Daoy (cell line): ENCODE results near the gene PANK3. TPM values are rescaled to one million over a fixed set of nuclear protein-coding genes. Genes with fewer than 3 reads are reported as not detected.
"Not testable (repeated sequence)": the region's sequence is repeated elsewhere in the genome, so short reads cannot be mapped to it uniquely, and the experiment has no call there.

Experiments
- DNase-seq: peaks from one replicate; pipeline ENCODE4 v3.0.0-alpha.2; 2015; ENCODE audit warnings: low read depth
- total RNA-seq: library from RNA; depleted of rRNA; stranded (reverse); fragments of >200 nt; shearing (Covaris generic); gene quantifications from 2 replicates; pipeline ENCODE4 v1.2.3, GENCODE V29; 2014

PANK3 gene
- total RNA-seq, 1 experiment from 2014 or later, result 63.0 TPM

DNA sequence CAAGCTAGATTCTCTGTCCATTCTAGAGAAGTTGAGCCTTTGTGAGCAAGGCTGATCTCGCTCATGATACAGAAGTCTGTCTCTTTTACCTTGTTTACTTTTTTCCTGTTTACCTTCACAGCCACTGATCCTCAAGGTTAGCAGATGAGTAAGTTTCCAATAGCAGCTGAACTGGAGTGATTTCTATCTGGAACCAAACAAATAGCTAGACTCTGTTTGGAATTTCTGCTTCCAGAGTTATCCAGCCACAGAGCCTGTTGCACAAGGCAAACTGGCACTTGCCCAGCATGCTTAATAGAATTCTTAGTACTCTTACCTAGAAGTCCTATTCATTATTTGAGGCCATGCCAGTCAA lies 12.8 kb upstream of the PANK3 start:
- no peak for DNase-seq

DNA sequence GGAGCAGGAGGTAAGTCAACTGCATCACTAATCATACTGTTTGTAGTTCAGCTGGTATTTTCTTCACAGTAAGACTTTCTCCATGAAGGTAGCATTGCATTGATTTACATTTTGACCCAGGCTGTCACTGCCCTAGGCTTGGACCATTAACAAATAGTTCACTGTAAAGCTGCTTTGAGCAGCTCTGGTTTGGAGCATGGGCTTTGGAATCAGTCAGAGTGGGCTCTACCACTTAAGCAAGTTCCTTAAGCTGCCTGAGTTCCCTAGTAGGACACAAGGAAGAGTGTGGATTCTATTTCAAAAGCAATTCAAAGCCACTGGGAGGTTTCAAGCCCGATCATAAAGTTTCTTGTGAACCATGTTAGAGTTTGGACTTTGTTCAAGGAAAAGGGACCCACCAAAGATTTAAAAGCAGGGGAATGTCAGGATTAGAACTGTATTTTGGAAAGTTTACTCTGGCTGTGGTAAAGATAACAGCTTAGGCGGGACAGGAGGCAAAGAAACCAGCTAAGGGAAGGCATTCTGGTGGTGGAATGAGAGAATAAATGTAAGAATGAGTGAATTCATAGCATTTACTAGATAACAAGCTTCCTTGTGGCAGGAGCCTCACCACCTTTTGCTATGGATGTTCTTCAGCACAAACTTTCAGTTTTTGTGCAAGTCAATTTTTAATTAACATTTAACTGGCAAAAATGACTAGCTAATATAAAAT lies 12.3 kb upstream of the PANK3 start:
- DNase-seq, result no peak

DNA sequence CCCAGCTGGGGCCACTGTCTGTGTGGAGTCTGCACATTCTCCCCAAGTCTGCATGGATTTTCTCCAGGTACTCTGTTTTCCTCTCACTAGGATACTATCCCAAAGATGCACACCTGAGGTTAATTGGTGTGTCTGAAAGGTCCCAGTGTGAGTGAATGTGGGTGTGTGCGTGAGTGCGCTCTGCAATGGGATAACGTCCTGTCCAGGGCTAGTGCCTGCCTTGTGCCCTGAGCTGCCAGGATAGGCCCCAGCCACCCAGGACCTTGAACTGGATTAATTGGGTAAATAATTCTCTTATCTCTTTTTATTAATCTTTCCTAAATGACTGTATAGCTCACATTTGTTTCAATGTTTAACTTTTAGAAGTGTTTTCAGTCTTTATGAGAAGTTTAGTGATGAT lies 11.5 kb upstream of the PANK3 start:
- no peak for DNase-seq

DNA sequence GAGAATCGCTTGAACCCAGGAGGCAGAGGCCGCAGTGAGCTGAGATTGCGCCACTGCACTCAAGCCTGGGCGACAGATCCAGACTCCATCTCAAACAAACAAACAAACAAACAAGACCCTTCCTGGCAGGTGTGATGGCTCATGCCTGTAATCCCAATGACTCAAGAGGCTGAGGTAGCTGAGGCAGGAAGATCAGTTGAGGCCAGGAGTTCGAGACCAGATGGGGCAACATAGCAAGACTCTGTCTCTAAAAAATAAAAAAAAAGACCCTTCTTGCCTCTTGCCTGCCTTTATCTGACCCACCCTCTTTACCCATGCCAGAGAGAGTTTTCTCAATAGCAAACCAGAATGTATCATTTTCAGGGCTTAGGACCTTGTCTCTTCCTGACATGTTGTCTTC lies 8.8 kb upstream of the PANK3 start:
- no peak for DNase-seq

DNA sequence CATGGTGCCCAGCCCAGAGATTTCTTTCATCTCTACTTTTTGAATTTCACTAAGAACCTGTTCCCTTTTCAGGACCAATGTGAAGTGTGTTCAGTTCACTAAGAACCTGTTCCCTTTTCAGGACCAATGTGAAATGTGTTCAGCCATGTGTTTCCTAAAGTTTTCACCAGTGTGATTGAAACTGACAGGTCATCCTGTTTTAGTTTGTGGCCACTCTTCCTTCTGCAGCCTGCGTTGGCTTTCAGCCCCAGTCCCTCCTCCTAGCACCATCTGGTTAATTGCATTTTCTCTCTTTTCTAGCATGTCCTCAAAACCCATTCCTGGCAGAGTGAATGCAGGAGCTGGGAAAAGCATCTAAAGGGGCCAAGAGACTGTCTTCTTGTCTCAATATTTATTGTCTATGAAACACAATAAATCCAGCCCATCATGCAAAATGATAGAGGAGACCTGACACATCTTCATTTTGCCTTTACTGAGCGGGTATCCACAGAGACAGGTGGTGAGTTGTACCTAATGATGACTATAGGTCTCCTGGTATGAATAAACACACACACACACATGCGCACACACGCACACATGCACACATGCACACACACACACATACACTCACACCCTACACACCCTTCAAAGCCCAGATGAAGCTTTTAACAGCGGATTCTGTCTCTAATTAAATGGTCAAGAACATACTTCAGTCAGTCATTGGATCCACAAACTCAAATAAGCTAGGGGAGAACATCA lies 6.1 kb upstream of the PANK3 start:
- DNase-seq, result no peak

DNA sequence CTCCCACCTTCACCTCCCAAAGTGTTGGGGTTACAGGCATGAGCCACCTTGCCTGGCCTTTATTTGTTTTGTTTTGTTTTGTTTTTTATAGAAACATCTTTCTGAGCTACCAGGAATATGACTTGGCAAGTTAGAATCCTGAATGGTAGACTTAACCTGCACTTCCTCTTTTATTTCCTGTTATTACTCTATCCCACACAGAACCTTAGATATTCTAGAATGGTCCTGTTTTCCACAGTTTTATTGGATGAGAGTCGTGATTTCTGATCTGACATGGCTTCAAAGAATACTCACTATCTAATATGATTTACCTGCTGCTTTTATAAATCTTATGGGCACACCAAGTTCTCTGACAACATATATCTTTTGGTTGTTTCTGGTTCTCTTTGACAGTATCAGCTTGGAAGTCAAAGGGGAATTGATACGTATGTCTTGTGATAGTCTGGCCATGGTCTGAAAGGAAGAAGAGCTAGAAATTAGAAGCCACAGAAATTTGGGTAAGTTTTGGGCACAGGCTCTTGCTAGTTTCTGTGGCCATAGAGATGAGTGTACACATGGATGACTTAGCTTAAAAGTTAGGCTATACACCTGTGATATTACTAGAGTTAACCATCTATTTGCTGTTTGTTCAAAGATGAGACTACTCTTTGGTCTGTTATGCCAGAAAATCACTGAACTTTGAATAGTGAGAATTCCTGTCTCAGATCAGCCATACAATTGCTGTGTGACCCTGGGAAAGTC lies 4.7 kb upstream of the PANK3 start:
- DNase-seq, result no peak

DNA sequence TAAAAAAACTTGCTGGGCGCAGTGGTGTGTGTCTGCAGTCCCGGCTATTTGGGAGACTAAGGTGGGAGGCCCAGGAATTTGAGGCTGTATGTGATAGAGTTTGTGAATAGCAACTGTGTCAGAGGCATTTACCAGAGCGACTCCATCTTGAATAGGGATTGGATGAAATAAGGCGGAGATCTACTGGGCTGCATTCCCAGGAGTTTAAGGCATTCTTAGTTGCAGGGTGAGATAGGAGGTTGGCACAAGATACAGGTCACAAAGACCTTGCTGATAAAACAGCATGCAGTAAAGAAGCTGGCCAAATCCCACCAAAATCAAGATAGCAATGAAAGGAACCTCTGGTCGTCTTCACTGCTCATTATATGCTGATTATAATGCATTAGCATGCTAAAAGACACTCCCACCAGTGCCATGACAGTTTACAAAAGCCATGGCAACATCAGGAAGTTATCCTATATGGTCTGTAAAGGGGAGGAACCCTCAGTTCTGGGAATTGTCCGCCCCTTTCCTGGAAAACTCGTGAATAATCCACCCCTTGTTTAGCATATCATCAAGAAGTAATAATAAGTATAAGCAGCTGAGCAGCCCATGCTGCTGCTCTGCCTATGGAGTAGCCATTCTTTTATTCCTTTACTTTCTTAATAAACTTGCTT lies 1.8 kb upstream of the PANK3 start:
- not testable (repeated sequence) for DNase-seq

DNA sequence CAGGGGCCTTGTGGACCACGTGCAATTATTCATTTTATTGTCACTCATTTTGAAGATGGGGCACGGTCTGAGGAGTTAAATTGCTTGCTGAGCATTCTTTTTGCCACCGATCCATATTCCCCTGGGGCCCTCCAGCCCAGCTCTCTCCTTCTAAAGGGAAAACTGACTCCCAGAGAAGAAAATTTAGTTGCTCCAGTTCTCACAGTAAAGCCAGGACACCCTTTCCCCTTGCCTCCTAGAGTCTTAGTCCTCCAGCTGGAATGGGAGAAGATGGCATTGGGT lies 1.0 kb upstream of the PANK3 start:
- DNase-seq, result no peak

DNA sequence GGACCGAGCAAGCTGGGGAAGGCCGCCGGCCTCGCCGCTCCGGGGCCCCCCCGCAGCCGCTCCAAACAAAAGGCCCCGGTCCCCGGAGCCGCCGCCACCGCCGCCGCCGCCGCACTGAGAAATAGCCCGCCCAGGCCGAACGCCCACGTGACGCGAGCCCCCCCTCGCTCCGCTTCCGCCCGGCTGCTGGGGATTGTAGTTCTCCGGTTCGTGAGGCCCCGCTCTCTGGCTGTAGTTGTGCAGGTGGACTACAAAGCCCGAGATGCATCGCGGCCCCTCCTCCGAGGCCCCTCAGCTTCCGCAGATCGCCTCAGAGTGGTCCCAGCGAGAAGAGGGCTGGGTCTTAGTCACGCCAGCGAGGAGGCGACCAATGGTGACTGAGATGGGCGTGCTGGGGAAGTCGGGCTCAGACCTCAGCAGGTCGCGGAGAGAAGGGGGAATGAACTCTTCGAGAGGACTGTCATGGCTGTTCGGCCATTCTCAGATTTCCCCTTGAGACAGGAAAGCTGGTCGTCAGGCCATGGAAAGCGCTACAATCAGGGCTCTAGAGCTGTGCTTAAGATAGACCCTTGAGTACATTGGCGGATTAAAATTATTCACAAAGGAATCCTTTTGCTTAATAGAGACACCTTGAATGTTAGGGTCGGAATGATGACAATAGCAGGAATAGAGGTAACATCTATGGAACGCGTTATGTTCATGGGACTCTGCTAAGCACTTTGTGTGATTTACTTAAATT lies 489 bp upstream of the PANK3 start:
- peak; percentile 100 for DNase-seq

DNA sequence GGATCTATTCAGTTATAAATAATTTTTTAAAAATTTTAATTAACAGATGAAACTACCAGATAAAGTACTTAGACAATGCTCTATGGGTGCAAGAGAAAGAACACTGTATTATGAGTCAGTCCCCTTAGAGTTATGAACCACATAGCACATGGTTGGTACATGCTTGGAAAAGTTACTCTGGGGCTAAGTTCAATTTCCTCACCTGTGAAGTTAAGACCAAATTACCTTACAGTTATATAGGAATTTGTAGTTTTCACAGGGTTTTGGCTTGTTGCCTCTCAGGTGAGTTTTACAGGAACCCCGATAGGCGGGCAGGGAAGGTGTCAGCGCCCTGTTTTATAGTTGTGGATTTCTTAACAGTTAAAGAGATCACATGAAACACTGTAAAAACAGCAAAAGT lies 1.2 kb downstream of the PANK3 start:
- DNase-seq, result peak; percentile 17

DNA sequence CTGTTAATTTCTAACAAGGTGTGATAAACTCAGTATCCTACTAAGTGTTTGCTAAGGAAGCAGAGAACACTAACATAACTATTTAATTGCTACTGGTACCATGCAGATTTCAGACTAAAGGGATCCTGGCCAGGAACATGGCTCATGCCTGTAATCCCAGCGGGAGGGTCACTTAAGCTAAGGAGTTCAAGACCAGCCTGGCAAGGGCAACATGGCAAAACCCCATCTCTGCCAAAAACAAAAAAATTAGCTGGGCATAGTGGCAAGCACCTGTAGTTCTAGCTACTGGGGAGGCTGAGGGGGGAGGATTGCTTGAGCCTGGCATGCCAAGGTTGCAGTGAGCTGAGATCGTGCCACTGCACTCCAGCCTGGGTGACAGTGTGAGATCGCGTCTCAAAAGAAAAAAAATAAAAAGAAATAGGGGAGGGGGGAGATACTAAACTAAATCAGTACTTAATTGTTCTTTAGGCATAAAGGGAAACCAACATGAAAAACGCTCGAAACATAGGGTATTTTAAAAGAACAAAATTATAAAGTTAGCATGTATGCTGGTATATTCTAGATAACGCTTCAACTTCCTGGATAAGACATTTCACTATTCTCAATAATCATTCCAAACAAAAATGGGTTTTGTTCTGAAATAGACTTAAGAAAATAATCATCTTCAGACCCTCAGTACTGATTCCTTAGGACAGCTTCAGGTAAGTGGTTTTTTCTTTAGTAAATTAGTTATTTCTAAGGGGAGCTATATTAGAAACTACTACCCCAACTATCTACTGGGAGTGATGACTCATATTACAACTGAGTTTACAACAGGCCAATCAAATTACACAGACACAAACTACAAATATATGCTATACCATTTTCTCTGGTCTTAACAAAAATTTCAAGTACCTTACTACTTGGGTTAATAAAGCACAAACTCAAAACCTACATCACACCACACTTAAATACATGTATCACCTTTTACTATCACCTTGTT lies 3.5 kb downstream of the PANK3 start:
- no peak for DNase-seq

DNA sequence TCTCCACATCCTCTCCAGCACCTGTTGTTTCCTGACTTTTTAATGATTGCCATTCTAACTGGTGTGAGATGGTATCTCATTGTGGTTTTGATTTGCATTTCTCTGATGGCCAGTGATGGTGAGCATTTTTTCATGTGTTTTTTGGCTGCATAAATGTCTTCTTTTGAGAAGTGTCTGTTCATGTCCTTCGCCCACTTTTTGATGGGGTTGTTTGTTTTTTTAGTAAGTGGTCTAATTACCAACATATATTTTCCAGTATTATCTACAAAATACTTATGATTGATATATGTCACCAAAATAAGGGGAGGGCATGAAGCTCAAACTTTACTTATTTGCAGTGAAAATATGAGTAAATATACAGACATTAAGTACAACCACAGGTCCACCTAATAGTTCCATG lies 5.0 kb downstream of the PANK3 start:
- DNase-seq, result not testable (repeated sequence)

DNA sequence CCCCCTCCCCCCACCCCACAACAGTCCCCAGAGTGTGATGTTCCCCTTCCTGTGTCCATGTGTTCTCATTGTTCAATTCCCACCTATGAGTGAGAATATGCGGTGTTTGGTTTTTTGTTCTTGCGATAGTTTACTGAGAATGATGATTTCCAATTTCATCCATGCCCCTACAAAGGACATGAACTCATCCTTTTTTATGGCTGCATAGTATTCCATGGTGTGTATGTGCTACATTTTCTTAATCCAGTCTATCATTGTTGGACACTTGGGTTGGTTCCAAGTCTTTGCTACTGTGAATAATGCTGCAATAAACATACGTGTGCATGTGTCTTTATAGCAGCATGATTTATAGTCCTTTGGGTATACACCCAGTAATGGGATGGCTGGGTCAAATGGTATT lies 5.5 kb downstream of the PANK3 start:
- not testable (repeated sequence) for DNase-seq

DNA sequence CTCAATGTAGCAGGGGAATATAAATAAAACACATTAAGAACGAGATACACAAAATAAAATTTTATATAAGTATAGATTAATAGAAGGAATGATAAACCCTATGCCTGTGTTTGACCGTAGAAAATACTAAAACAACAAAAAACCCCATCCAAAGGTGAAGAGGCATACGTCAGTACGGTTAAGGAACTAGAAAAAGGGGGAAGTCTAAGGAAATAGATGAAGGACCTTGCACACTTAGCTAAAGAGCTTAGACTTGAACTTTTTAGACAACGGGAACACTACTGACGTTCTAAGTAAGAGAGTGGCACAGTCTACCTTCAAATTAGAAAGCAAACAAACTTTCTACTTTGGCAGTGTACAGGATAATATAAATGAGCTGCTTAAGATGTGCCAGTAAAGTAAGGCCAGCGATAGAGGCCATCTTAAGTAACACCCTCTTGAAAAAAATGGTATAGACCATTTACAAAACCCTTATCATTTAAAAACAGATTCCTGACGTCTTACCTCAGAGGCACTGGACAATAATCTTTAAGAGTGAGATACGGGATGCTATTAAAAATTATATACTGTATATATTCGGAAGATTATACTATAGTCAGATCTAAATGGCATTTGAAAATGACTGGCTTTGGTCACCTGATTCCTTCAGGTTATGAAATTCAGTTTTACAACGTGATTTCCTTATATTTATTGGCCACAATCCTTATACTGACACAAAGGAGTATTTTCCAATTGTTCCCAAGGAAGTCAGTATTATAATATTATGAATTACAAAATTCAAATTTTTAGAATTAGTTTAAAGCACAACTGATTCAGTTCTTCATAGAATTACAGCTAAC lies 8.5 kb downstream of the PANK3 start:
- no peak for DNase-seq

DNA sequence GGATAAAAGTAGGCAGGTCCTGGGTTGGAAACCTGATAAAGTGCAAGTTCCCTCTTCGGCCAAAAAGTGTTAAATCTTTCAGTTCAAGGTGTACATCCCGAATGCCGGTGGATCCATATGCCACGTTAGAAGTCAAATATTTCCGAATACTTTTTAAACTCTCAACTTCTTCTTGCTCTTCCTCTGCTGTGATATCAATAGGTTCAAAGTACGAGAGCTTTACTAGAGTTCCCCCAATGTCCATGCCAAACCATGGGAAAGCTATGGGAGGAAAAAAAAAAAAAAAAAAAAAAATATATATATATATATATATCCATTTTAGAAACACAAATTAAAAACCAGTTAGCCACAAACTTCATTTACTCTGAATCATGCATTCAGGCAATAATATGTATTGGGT lies 10.4 kb downstream of the PANK3 start:
- no peak for DNase-seq

DNA sequence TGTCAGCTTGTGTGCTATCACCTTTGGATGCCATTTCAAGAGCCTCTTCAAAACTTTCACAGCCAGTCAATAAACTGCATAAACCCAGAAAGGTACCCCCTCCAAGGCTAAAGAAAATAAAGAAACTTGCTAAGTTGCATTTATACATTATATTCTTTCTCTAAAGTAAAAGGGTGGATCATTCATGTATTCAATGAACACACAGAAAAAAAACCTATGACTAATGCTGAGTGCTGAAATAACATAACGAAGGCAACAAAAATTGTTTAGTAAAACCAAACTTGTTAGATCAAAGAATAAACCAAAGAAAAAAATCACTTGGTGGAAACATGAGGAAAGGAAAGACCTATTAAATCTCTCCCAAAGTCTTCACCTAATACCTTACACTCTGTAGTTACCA lies 15.2 kb downstream of the PANK3 start:
- DNase-seq, result no peak

DNA sequence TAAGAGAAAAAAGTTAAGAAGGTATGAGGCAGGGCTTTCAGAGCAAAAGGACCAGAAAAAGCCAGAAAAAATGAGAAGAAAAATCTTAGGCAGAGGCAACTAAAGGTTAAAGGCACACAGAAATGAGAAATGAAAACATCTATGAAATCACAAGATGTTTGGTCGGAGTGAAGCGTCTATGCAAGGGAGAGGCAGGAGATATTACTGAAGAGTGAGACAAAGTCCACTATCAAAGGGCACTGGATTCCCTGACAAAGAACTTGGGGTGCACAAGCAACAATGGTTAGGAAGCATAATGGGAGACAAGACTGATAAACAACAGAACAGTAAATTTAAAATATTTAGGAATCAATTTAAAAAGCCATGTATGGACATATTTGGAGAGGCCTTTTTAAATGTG lies 16.9 kb downstream of the PANK3 start:
- DNase-seq, result no peak

DNA sequence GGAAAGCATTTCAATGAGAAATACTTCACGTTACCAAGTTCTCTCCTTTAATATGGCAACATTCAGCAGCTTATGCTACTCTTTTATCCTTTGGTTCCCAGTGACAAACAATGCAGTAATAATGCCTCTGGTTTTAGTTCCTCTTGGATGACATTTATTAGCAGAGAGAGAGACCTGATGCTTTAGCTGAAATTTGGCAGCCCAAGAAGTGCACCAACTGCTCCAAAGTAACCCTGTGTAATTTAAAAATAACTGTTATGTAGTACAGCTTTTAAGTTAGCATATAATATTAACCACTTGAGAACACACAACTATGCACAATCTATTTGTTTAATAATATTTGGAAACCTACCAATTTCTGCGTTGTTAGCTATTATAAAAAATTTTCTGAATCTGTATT lies 21.8 kb downstream of the PANK3 start:
- DNase-seq, result no peak

DNA sequence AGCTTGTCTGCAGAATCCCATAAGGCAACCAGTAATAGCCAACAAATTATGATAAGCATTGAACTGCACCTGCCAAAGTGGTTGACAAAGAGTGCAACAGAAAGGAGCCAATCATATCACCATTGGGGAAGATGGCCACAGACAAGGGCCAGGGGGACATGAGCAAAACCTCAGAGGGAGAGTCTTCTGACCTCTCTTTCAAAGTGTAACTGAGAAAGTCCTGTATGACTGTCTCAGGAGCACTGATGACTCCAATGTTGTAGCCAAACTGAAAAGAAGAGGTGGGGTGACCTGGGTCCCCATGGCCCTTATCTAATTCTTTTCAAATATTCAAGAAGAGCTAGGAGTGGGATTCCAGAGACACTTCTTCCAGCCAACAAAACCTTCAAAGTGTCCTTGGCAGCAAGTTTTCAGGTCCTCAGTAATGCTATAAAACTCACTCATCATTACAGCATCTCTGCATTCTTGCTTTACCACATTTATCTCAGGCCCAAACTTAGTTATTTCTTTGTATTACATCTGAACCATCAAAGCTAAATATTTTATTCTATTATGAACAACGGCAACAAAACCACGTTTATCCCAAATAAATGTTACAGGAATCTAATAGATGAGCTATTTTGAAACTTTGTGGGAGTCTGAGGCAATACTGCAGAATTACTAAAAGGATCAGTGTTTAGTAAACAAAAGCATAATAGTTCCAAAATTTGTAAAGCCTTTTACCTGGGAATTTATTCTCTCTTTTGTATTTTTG lies 25.6 kb downstream of the PANK3 start:
- no peak for DNase-seq
